Endothelial cell of umbilical vein (primary cell): ENCODE results near the gene PLP2. TPM values are rescaled to one million over a fixed set of nuclear protein-coding genes. Genes with fewer than 3 reads are reported as not detected.
"Not testable (repeated sequence)": the region's sequence is repeated elsewhere in the genome, so short reads cannot be mapped to it uniquely, and the experiment has no call there.

Experiments
- BruUV-seq: library from RNA; stranded (reverse); fragments of 400-500 nt; replicated peaks from 2 replicates; lab custom pipeline; 2021; lab: Mats Ljungman, UMichigan
- CTCF ChIA-PET: fragments of 300-600, 350-600 bp; sonication (Branson Sonifier 250); formaldehyde crosslinking; loops from one replicate; lab custom pipeline; 2021; ENCODE audit warnings: antibody characterized with exemption, inconsistent platforms; lab: Charles Lee
- POLR2A ChIA-PET: fragments of 300-600, 350-600 bp; sonication (Branson Sonifier 250); formaldehyde crosslinking; loops from one replicate; lab custom pipeline; 2021; ENCODE audit warnings: antibody characterized with exemption, inconsistent platforms; lab: Charles Lee
- DNase-seq: peaks from one replicate; pipeline ENCODE4 v3.0.0-alpha.2; 2011; ENCODE audit warnings: low read depth, low spot score
- FAIRE-seq: peaks from 2 replicates; lab custom pipeline; 2011; peaks lifted over from hg19 to GRCh38; lab: Jason Lieb, UNC
- H2AFZ ChIP-seq: 2 replicates; pipeline ENCODE4 v1.6.0; 2012; ENCODE audit warnings: low read depth, low read length, control low read depth, inconsistent platforms
- H3K27ac ChIP-seq: 2 replicates; pipeline ENCODE4 v1.5.1; 2011; ENCODE audit warnings: low read depth, mild to moderate bottlenecking, control low read depth, low read length, moderate library complexity; ENCODE audit not compliant: insufficient read depth
- H3K27me3 ChIP-seq, 2 experiments: 2 replicates each; pipeline versions ENCODE4 v1.6.0 to v1.6.1; 2011; ENCODE audit warnings: low read length in 2 of 2, mixed read lengths in 1 of 2; ENCODE audit not compliant: control insufficient read depth in 2 of 2, insufficient read depth in 2 of 2
- H3K36me3 ChIP-seq, 2 experiments: 2 replicates in 1 of 2; 3 replicates in 1 of 2; pipeline ENCODE4 v1.5.1; 2011; ENCODE audit warnings: low read length in 2 of 2, mild to moderate bottlenecking in 1 of 2, moderate library complexity in 1 of 2; ENCODE audit not compliant: control insufficient read depth in 2 of 2, insufficient read depth in 2 of 2; ENCODE audit errors: extremely low read depth in 1 of 2
- H3K4me1 ChIP-seq: 3 replicates; pipeline ENCODE4 v1.5.1; 2011; ENCODE audit warnings: mild to moderate bottlenecking, low read length; ENCODE audit not compliant: control insufficient read depth, insufficient read depth; ENCODE audit errors: extremely low read depth
- H3K4me2 ChIP-seq: 2 replicates; pipeline ENCODE4 v1.6.1; 2011; ENCODE audit warnings: low read length, control low read depth, mixed read lengths; ENCODE audit not compliant: insufficient read depth
- H3K4me3 ChIP-seq, 3 experiments: fragments of 200-600 bp in 1 of 3; sonication (generic), shearing (Covaris generic) in 1 of 3; replicated peaks in 1 of 3; 2 replicates each; pipeline ENCODE4 v1.5.1; 2011 to 2016; ENCODE audit warnings: control low read depth in 3 of 3, low read length in 3 of 3, mild to moderate bottlenecking in 2 of 3, inconsistent platforms in 1 of 3, low read depth in 1 of 3, moderate library complexity in 1 of 3; ENCODE audit not compliant: insufficient read depth in 1 of 3
- H3K79me2 ChIP-seq: 2 replicates; pipeline ENCODE4 v1.6.0; 2012; ENCODE audit warnings: low read length, inconsistent platforms; ENCODE audit not compliant: control insufficient read depth, insufficient read depth
- H3K9ac ChIP-seq: replicated peaks from 2 replicates; pipeline ENCODE3; 2011; ENCODE audit warnings: low read length, control low read depth; ENCODE audit not compliant: insufficient read depth; ENCODE audit errors: extremely low read depth
- H3K9me1 ChIP-seq: replicated peaks from 3 replicates; pipeline ENCODE4 v1.6.0; 2011; ENCODE audit warnings: mild to moderate bottlenecking, low read length; ENCODE audit not compliant: control insufficient read depth, insufficient read depth; ENCODE audit errors: extremely low read depth
- H3K9me3 ChIP-seq: replicated peaks from 2 replicates; pipeline ENCODE4 v1.5.1; 2012; ENCODE audit warnings: low read length, inconsistent platforms; ENCODE audit not compliant: control insufficient read depth, insufficient read depth
- H4K20me1 ChIP-seq: replicated peaks from 2 replicates; pipeline ENCODE3; 2011; ENCODE audit warnings: mild to moderate bottlenecking, low read length; ENCODE audit not compliant: control insufficient read depth, insufficient read depth; ENCODE audit errors: extremely low read depth
- CTCF ChIP-seq, 2 donors: IDR thresholded peaks; 1 replicate in 1 of 2; 2 replicates in 1 of 2; pipeline ENCODE4 v1.5.1; 2011; ENCODE audit warnings: low read length in 2 of 2, mild to moderate bottlenecking in 2 of 2, moderate library complexity in 2 of 2, control low read depth in 1 of 2, inconsistent platforms in 1 of 2, low read depth in 1 of 2; ENCODE audit not compliant: insufficient read depth in 1 of 2; ENCODE audit errors: extremely low read depth in 1 of 2
- EZH2 ChIP-seq: IDR thresholded peaks from 2 replicates; pipeline ENCODE4 v1.6.1; 2012; ENCODE audit warnings: borderline replicate concordance, low read depth, mild to moderate bottlenecking, moderate library complexity, low read length, inconsistent platforms; ENCODE audit not compliant: severe bottlenecking
- FOS ChIP-seq: IDR thresholded peaks from 2 replicates; pipeline ENCODE4 v1.6.1; 2011; ENCODE audit warnings: mild to moderate bottlenecking, low read length, moderate library complexity, borderline replicate concordance; ENCODE audit not compliant: insufficient read depth
- GATA2 ChIP-seq: IDR thresholded peaks from 2 replicates; pipeline ENCODE4 v1.7.0; 2011; ENCODE audit warnings: low read depth, mild to moderate bottlenecking, moderate library complexity, mixed read lengths, low read length; ENCODE audit not compliant: insufficient read length, insufficient read depth
- JUN ChIP-seq: IDR thresholded peaks from 2 replicates; pipeline ENCODE4 v1.6.1; 2011; ENCODE audit warnings: borderline replicate concordance, low read depth; ENCODE audit not compliant: insufficient read length, insufficient read depth
- MAX ChIP-seq: IDR thresholded peaks from 2 replicates; pipeline ENCODE4 v1.6.1; 2011; ENCODE audit not compliant: insufficient read depth, insufficient read length
- MYC ChIP-seq: IDR thresholded peaks from one replicate; pipeline ENCODE4 v1.6.1; 2011; ENCODE audit warnings: mild to moderate bottlenecking, low read depth, low read length
- POLR2A ChIP-seq: IDR thresholded peaks from 2 replicates; pipeline ENCODE4 v1.6.1; 2012; ENCODE audit warnings: low read depth, mild to moderate bottlenecking, control low read depth, low read length
- POLR2AphosphoS5 ChIP-seq: IDR thresholded peaks from 2 replicates; pipeline ENCODE4 v1.6.1; 2012; ENCODE audit warnings: low read depth, mild to moderate bottlenecking, control low read depth, low read length, moderate library complexity; ENCODE audit not compliant: insufficient read depth
- dilution Hi-C: fragments of 300-500 bp; cut with MboI; formaldehyde crosslinking; loops from one replicate; pipeline ENCODE4 v1.15.0; 2019; ENCODE audit warnings: low sequenced_read_pairs; ENCODE audit not compliant: extremely low pct_ligation_motif_present
- intact Hi-C: fragments of 100-400 bp; cut with micrococcal nuclease; formaldehyde crosslinking; loops from one replicate; pipeline ENCODE4 v1.10.0; 2022
- polyA plus RNA-seq, 4 experiments: library from polyadenylated mRNA; depleted of rRNA in 3 of 4; stranded (reverse) in 3 of 4; unstranded in 1 of 4; fragments of >200 nt; gene quantifications; 2 replicates each; pipeline versions ENCODE4 v1.2.1 to v1.2.3, GENCODE V29; 2011 to 2012; ENCODE audit warnings: missing spikeins in 1 of 4
- total RNA-seq: library from RNA; stranded (reverse); gene quantifications from 2 replicates; pipeline ENCODE4 v1.2.3, GENCODE V29; 2021

The PLP2 gene
- total and polyA plus RNA-seq, 2 donors (not counting 3 experiments of a cell fraction or from before 2014, with no cell fraction given), result 153 to 277 TPM

- Histone ChIP-seq H3K9me3 (no peaks in the 10 kb centered on the region), H3K4me2 (no peak overlapping the region), H3K36me3 (no peaks in the 10 kb centered on the region), H3K9me1 (no peaks in the 10 kb centered on the region), H3K4me3 (no peak overlapping the region), H2AFZ (no peak overlapping the region), H3K27ac (no peak overlapping the region), H3K9ac (no peak overlapping the region), H3K27me3 (no peaks in the 10 kb centered on the region), H3K4me1 (no peaks in the 10 kb centered on the region), H3K79me2 (no peaks in the 10 kb centered on the region), H4K20me1 (no peaks in the 10 kb centered on the region)
- intact Hi-C loops (no loop called here), dilution Hi-C loops (no loop called here)
- no TSS peak for BruUV-seq
- no peak for DNase-seq
- TF ChIP-seq MAX, result no peak
- TF ChIP-seq MYC, result no peak
- no peak for TF ChIP-seq GATA2
- TF ChIP-seq FOS, result no peak
- TF ChIP-seq POLR2A, result no peak
- TF ChIP-seq JUN, result no peak
- TF ChIP-seq EZH2, result no peak
- TF ChIP-seq POLR2AphosphoS5, result no peak
- TF ChIP-seq CTCF (IDR thresholded peaks at IDR 0.05; ENCODE audit: extremely low read depth in 1 of 2, insufficient read depth in 1 of 2, low read depth in 1 of 2, low read length in 2 of 2), result no peak
- ChIA-PET CTCF (no interaction called here), POLR2A (no interaction called here)
- FAIRE-seq, result no peak
Measured at GRCh38 chrX:49147936-49148335, 23.8 kb upstream of the PLP2 start.

- H2AFZ ChIP-seq, H3K4me2 ChIP-seq, H3K27ac ChIP-seq, H3K9me1 ChIP-seq, FAIRE-seq, CTCF ChIA-PET, H3K27me3 ChIP-seq, POLR2A ChIA-PET, intact Hi-C loops, BruUV-seq, H3K9me3 ChIP-seq, H3K4me3 ChIP-seq, DNase-seq, H3K36me3 ChIP-seq, dilution Hi-C loops, H3K4me1 ChIP-seq, H4K20me1 ChIP-seq, H3K79me2 ChIP-seq, H3K9ac ChIP-seq: not testable (repeated sequence)
Measured at GRCh38 chrX:49148390-49149100, 23.2 kb upstream of the PLP2 start.

GRCh38 chrX:49149291-49149690, 22.4 kb upstream of the PLP2 start:
- H3K36me3 ChIP-seq, FAIRE-seq, H3K9me3 ChIP-seq, H3K4me3 ChIP-seq, dilution Hi-C loops, H3K27ac ChIP-seq, CTCF ChIA-PET, H3K4me2 ChIP-seq, BruUV-seq, H3K27me3 ChIP-seq, POLR2A ChIA-PET, H3K79me2 ChIP-seq, H4K20me1 ChIP-seq, H3K9ac ChIP-seq, H2AFZ ChIP-seq, H3K4me1 ChIP-seq, H3K9me1 ChIP-seq, intact Hi-C loops, DNase-seq: not testable (repeated sequence)
